Keratinocyte (primary cell): ENCODE measurements around the gene HYAL1. TPM values are rescaled to one million over a fixed set of nuclear protein-coding genes. Genes with fewer than 3 reads are reported as not detected.

Experiments
- DNase-seq: peaks from one replicate; pipeline ENCODE4 v3.0.0-alpha.2; 2011; ENCODE audit warnings: low read depth, missing footprints, low spot score
- FAIRE-seq: peaks from 2 replicates; lab custom pipeline; 2011; peaks lifted over from hg19 to GRCh38; lab: Jason Lieb, UNC
- H2AFZ ChIP-seq: 2 replicates; pipeline ENCODE4 v1.6.0; 2012; ENCODE audit warnings: low read length, control low read depth, inconsistent platforms; ENCODE audit not compliant: control insufficient read depth
- H3K27ac ChIP-seq: 2 replicates; pipeline ENCODE4 v1.5.1; 2011; ENCODE audit warnings: low read length; ENCODE audit not compliant: control insufficient read depth, insufficient read depth
- H3K27me3 ChIP-seq: 3 replicates; pipeline ENCODE4 v1.6.0; 2011; ENCODE audit warnings: low read length; ENCODE audit not compliant: control insufficient read depth, insufficient read depth; ENCODE audit errors: extremely low read depth
- H3K36me3 ChIP-seq, 2 experiments: 2 replicates in 1 of 2; 3 replicates in 1 of 2; pipeline ENCODE4 v1.5.1; 2011; ENCODE audit warnings: low read length in 2 of 2, mild to moderate bottlenecking in 1 of 2; ENCODE audit not compliant: control insufficient read depth in 2 of 2, insufficient read depth in 2 of 2; ENCODE audit errors: extremely low read depth in 1 of 2
- H3K4me1 ChIP-seq: 3 replicates; pipeline ENCODE4 v1.5.1; 2011; ENCODE audit warnings: low read length; ENCODE audit not compliant: control insufficient read depth, insufficient read depth; ENCODE audit errors: extremely low read depth
- H3K4me2 ChIP-seq: 3 replicates; pipeline ENCODE4 v1.6.0; 2011; ENCODE audit warnings: low read depth, low read length; ENCODE audit not compliant: control insufficient read depth, insufficient read depth; ENCODE audit errors: extremely low read depth
- H3K4me3 ChIP-seq, 3 experiments: fragments of 200-600 bp in 1 of 3; sonication (generic) in 1 of 3; 2 replicates in 2 of 3; 3 replicates in 1 of 3; pipeline ENCODE4 v1.5.1; 2011 to 2016; ENCODE audit warnings: low read length in 3 of 3, mild to moderate bottlenecking in 3 of 3, control low read depth in 2 of 3, inconsistent platforms in 1 of 3, low read depth in 1 of 3, mixed read lengths in 1 of 3, mixed run types in 1 of 3, moderate library complexity in 1 of 3; ENCODE audit not compliant: control insufficient read depth in 2 of 3, insufficient read depth in 2 of 3; ENCODE audit errors: extremely low read depth in 1 of 3
- H3K79me2 ChIP-seq: 2 replicates; pipeline ENCODE4 v1.6.0; 2012; ENCODE audit warnings: low read length; ENCODE audit not compliant: control insufficient read depth, insufficient read depth
- H3K9ac ChIP-seq: 3 replicates; pipeline ENCODE4 v1.6.0; 2011; ENCODE audit warnings: low read length; ENCODE audit not compliant: control insufficient read depth, insufficient read depth; ENCODE audit errors: extremely low read depth
- H3K9me1 ChIP-seq: 3 replicates; pipeline ENCODE4 v1.6.0; 2011; ENCODE audit warnings: low read length; ENCODE audit not compliant: control insufficient read depth, insufficient read depth; ENCODE audit errors: extremely low read depth
- H3K9me3 ChIP-seq: 2 replicates; pipeline ENCODE4 v1.5.1; 2012; ENCODE audit warnings: low read depth, low read length; ENCODE audit not compliant: control insufficient read depth
- H4K20me1 ChIP-seq: 3 replicates; pipeline ENCODE4 v1.6.0; 2011; ENCODE audit warnings: low read length; ENCODE audit not compliant: control insufficient read depth, insufficient read depth; ENCODE audit errors: extremely low read depth
- CTCF ChIP-seq, 3 experiments: IDR thresholded peaks in 1 of 3; conservative IDR thresholded peaks in 1 of 3; optimal IDR thresholded peaks in 1 of 3; 2 replicates in 2 of 3; 3 replicates in 1 of 3; pipeline versions ENCODE3 to v1.5.1; 2011; ENCODE audit warnings: low read length in 3 of 3, mild to moderate bottlenecking in 3 of 3, moderate library complexity in 2 of 3, control low read depth in 1 of 3, inconsistent platforms in 1 of 3; ENCODE audit not compliant: insufficient read depth in 2 of 3; ENCODE audit errors: extremely low read depth in 1 of 3
- EZH2 ChIP-seq: IDR thresholded peaks from one replicate; pipeline ENCODE4 v1.6.1; 2012; ENCODE audit warnings: inconsistent platforms, mild to moderate bottlenecking, low read length, moderate library complexity
- dilution Hi-C: fragments of 300-500 bp; cut with MboI; formaldehyde crosslinking; loops from one replicate; pipeline ENCODE4 v1.7.0; 2020; ENCODE audit warnings: low sequenced_read_pairs; ENCODE audit not compliant: extremely low pct_ligation_motif_present
- polyA plus RNA-seq, 5 experiments: library from polyadenylated mRNA; depleted of rRNA in 3 of 5; stranded (reverse) in 3 of 5; stranded (forward) in 1 of 5; unstranded in 1 of 5; fragments of >200 nt; gene quantifications; 1 replicate in 1 of 5; 2 replicates in 3 of 5; 3 replicates in 1 of 5; pipeline versions ENCODE4 v1.2.1 to v1.2.3, GENCODE V29; 2011 to 2012; ENCODE audit warnings: missing spikeins in 2 of 5, low read depth in 1 of 5, low replicate concordance in 1 of 5

HYAL1 gene
- polyA plus RNA-seq, 1 donor (not counting 4 experiments of a cell fraction or from before 2014, with no cell fraction given): 13.9 TPM

DNA sequence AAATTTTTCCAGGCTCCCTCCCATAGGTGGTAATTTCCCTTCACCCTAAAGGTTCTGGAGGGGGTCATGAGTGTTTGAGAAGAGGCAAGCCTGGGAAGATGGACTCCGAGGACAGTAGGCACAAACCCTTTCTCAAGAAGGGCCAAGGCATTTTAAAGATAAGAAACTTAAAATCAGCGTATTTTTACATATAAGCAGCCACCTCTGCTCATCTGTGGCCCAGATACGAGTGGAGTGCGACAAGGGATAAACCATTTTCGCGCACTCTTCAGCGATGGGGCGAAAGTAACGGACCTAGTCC, 36.7 kb upstream of the HYAL1 start:
- dilution Hi-C loops: no loop called here
- Histone ChIP-seq H3K9me1 (no peaks in the 10 kb centered on the region), H3K4me2 (peak overlapping the region; percentile 92), H4K20me1 (no peaks in the 10 kb centered on the region), H3K79me2 (peaks cover 24% of the 10 kb centered on the region), H3K4me3 (peak overlapping the region; percentile 44 to 74 (median 69)), H3K9me3 (no peaks in the 10 kb centered on the region), H2AFZ (peak overlapping the region; percentile 82), H3K36me3 (no peaks in the 10 kb centered on the region), H3K9ac (peak overlapping the region; percentile 71), H3K27me3 (no peaks in the 10 kb centered on the region), H3K4me1 (peaks cover 41% of the 10 kb centered on the region), H3K27ac (peak overlapping the region; percentile 61)
- no peak for TF ChIP-seq EZH2
- TF ChIP-seq CTCF (optimal IDR thresholded peaks at IDR 0.05 in 1 of 3, IDR thresholded peaks at IDR 0.05 in 1 of 3, conservative IDR thresholded peaks at IDR 0.05 in 1 of 3; ENCODE audit: extremely low read depth in 1 of 3, insufficient read depth in 2 of 3, low read length in 3 of 3): no peak
- FAIRE-seq (no peak), DNase-seq (no peak)

- Histone ChIP-seq H4K20me1 (no peaks in the 10 kb centered on the region), H3K9me1 (no peaks in the 10 kb centered on the region), H3K9me3 (no peaks in the 10 kb centered on the region), H3K27me3 (no peaks in the 10 kb centered on the region), H3K79me2 (peaks cover 29% of the 10 kb centered on the region), H3K4me2 (peak overlapping the region; percentile 92), H3K9ac (peak overlapping the region; percentile 71), H3K4me1 (peaks cover 46% of the 10 kb centered on the region), H3K27ac (peak overlapping the region; percentile 61), H3K4me3 (peak overlapping the region; percentile 44 to 74 (median 69)), H3K36me3 (peaks cover 1% of the 10 kb centered on the region in 2 experiments), H2AFZ (no peak overlapping the region)
- DNase-seq: no peak
- TF ChIP-seq CTCF (optimal IDR thresholded peaks at IDR 0.05 in 1 of 3, IDR thresholded peaks at IDR 0.05 in 1 of 3, conservative IDR thresholded peaks at IDR 0.05 in 1 of 3; ENCODE audit: extremely low read depth in 1 of 3, insufficient read depth in 2 of 3, low read length in 3 of 3): no peak
- TF ChIP-seq EZH2: no peak
- dilution Hi-C loops: no loop called here
- FAIRE-seq: peak; percentile 5
These were observed 36.2 kb upstream of the HYAL1 start for GRCh38 chr3:50339485-50340146.
